LNCAP (cell line): Measurements from ENCODE around the gene ATG9A.

Source experiments
- CTCF ChIP-seq: fragments of 450-650 bp; IDR thresholded peaks from 2 replicates; pipeline ENCODE4 v1.5.1; 2017; ENCODE audit warnings: mild to moderate bottlenecking

ATG9A gene

GRCh38 chr2:219216535-219216915, 12.9 kb downstream of the ATG9A start:
- no peak for TF ChIP-seq CTCF

GRCh38 chr2:219215871-219216534, 13.4 kb downstream of the ATG9A start:
- no peak for TF ChIP-seq CTCF

GRCh38 chr2:219214786-219215185, 14.7 kb downstream of the ATG9A start:
- TF ChIP-seq CTCF: no peak

- no peak for TF ChIP-seq CTCF
Measured at GRCh38 chr2:219214141-219214540, 15.3 kb downstream of the ATG9A start.

GRCh38 chr2:219213486-219214071, 15.9 kb downstream of the ATG9A start:
- no peak for TF ChIP-seq CTCF

- TF ChIP-seq CTCF: no peak
Measured at GRCh38 chr2:219213026-219213415, 16.4 kb downstream of the ATG9A start.

GRCh38 chr2:219210886-219211362, 18.5 kb downstream of the ATG9A start:
- no peak for TF ChIP-seq CTCF
